PC-3 (cell line): ENCODE data around the gene HOXC9. TPM values are rescaled to one million over a fixed set of nuclear protein-coding genes. Genes with fewer than 3 reads are reported as not detected.

ENCODE experiments used
- ATAC-seq: fragments of 200-7000 bp; cut with Tn5 transposase; 2 replicates; pipeline ENCODE4 v1.9.1; 2020; ENCODE audit warnings: mild to moderate bottlenecking, moderate library complexity
- BruUV-seq: library from RNA; stranded (reverse); fragments of 400-500 nt; replicated peaks from 2 replicates; lab custom pipeline; 2021; lab: Mats Ljungman, UMichigan
- CTCF ChIA-PET: fragments of 300-600 bp; sonication (Branson Sonifier 250); formaldehyde crosslinking; loops from one replicate; lab custom pipeline; 2022; ENCODE audit warnings: antibody characterized with exemption; lab: Charles Lee
- POLR2A ChIA-PET: fragments of 300-600 bp; sonication (Branson Sonifier 250); formaldehyde crosslinking; loops from one replicate; lab custom pipeline; 2022; ENCODE audit warnings: antibody characterized with exemption; ENCODE audit not compliant: unreplicated experiment; lab: Charles Lee
- DNase-seq: peaks from one replicate; pipeline ENCODE4 v3.0.0-alpha.2; 2015
- H2AFZ ChIP-seq: fragments of 300-600 bp; sonication (generic); 2 replicates; pipeline ENCODE4 v1.6.0; 2016; ENCODE audit warnings: antibody characterized with exemption, low read length
- H3F3A ChIP-seq: fragments of 300-600 bp; sonication (generic); one replicate; pipeline ENCODE4 v1.6.0; 2017; ENCODE audit warnings: antibody characterized with exemption, low read length, control low read depth, mild to moderate bottlenecking; ENCODE audit not compliant: unreplicated experiment
- H3K27ac ChIP-seq: fragments of 300-600 bp; sonication (generic); 2 replicates; pipeline ENCODE4 v1.5.1; 2016; ENCODE audit warnings: mild to moderate bottlenecking, low read length
- H3K27me3 ChIP-seq: fragments of 300-600 bp; sonication (generic); 2 replicates; pipeline ENCODE4 v1.6.1; 2016; ENCODE audit warnings: low read length, mixed read lengths
- H3K36me3 ChIP-seq: fragments of 300-600 bp; sonication (generic); 2 replicates; pipeline ENCODE4 v1.6.1; 2016; ENCODE audit warnings: low read depth, mixed run types, low read length, mixed read lengths
- H3K4me1 ChIP-seq: fragments of 300-600 bp; sonication (generic); 2 replicates; pipeline ENCODE4 v1.5.1; 2016; ENCODE audit warnings: low read length; ENCODE audit not compliant: insufficient read depth
- H3K4me2 ChIP-seq: fragments of 300-600 bp; sonication (generic); 2 replicates; pipeline ENCODE4 v1.6.0; 2016; ENCODE audit warnings: low read length
- H3K4me3 ChIP-seq: fragments of 300-600 bp; sonication (generic); 2 replicates; pipeline ENCODE4 v1.5.1; 2016; ENCODE audit warnings: mild to moderate bottlenecking, low read length, mixed read lengths
- H3K79me2 ChIP-seq: fragments of 300-600 bp; sonication (generic); 2 replicates; pipeline ENCODE4 v1.6.1; 2017; ENCODE audit warnings: low read length, mixed read lengths
- H3K9ac ChIP-seq: fragments of 300-600 bp; sonication (generic); 2 replicates; pipeline ENCODE4 v1.6.0; 2016; ENCODE audit warnings: mild to moderate bottlenecking, low read length
- H3K9me2 ChIP-seq: fragments of 300-600 bp; sonication (generic); replicated peaks from 2 replicates; pipeline ENCODE4 v1.6.1; 2016; ENCODE audit warnings: mixed run types, low read length, mixed read lengths
- H3K9me3 ChIP-seq: fragments of 300-600 bp; sonication (generic); 2 replicates; pipeline ENCODE4 v1.6.1; 2016; ENCODE audit warnings: low read length, mixed read lengths
- H4K20me1 ChIP-seq: fragments of 300-600 bp; sonication (generic); 2 replicates; pipeline ENCODE4 v1.6.1; 2016; ENCODE audit warnings: low read length, mixed read lengths
- CTCF ChIP-seq: fragments of 300-600 bp; sonication (generic); conservative IDR thresholded peaks from 2 replicates; pipeline ENCODE4 v1.5.1; 2017; ENCODE audit warnings: antibody characterized with exemption, low read depth, mild to moderate bottlenecking, low read length
- EZH2 ChIP-seq: fragments of 300-600 bp; sonication (generic); IDR thresholded peaks from one replicate; pipeline ENCODE4 v1.6.1; 2017; ENCODE audit warnings: antibody characterized with exemption, mild to moderate bottlenecking, low read length; ENCODE audit not compliant: unreplicated experiment
- EZH2phosphoT487 ChIP-seq: fragments of 300-600 bp; sonication (generic); IDR thresholded peaks from 2 replicates; pipeline ENCODE4 v1.6.1; 2018; ENCODE audit warnings: mild to moderate bottlenecking, antibody characterized with exemption, low read length, borderline replicate concordance
- intact Hi-C: fragments of 100-400 bp; cut with micrococcal nuclease; formaldehyde crosslinking; loops from 2 replicates; pipeline ENCODE4 v1.9.0; 2023
- total RNA-seq: library from RNA; depleted of rRNA; stranded (reverse); fragments of >200 nt; gene quantifications from 2 replicates; pipeline ENCODE4 v1.2.3, GENCODE V29; 2014

The HOXC9 gene
- total RNA-seq, 1 experiment from 2014 or later = 1.5 TPM

GRCh38 chr12:53970451-53970850 lies 29.5 kb upstream of the HOXC9 start:
- H4K20me1 ChIP-seq = no peaks in the 10 kb centered on the region
- DNase-seq = no peak
- ATAC-seq = no peak
- peaks cover 13% of the 10 kb centered on the region for H3K4me1 ChIP-seq
- no TSS peak for BruUV-seq
- H3K4me3 ChIP-seq = no peak overlapping the region
- CTCF ChIA-PET = no interaction called here
- H3K79me2 ChIP-seq = no peaks in the 10 kb centered on the region
- no peak overlapping the region for H3K9ac ChIP-seq
- no peak overlapping the region for H3K4me2 ChIP-seq
- no peaks in the 10 kb centered on the region for H3K9me2 ChIP-seq
- intact Hi-C loops = no loop called here
- H3F3A ChIP-seq = no peaks in the 10 kb centered on the region
- TF ChIP-seq EZH2 = no peak
- no peak for TF ChIP-seq EZH2phosphoT487
- POLR2A ChIA-PET = no interaction called here
- H2AFZ ChIP-seq = no peak overlapping the region
- no peaks in the 10 kb centered on the region for H3K27me3 ChIP-seq
- H3K9me3 ChIP-seq = no peaks in the 10 kb centered on the region
- no peaks in the 10 kb centered on the region for H3K36me3 ChIP-seq
- H3K27ac ChIP-seq = no peak overlapping the region

GRCh38 chr12:53971129-53971528 lies 28.8 kb upstream of the HOXC9 start:
- no peak for TF ChIP-seq EZH2
- TF ChIP-seq EZH2phosphoT487 = no peak
- TF ChIP-seq CTCF = no peak
- Histone ChIP-seq H3K79me2 (no peaks in the 10 kb centered on the region), H3K27me3 (no peaks in the 10 kb centered on the region), H4K20me1 (no peaks in the 10 kb centered on the region), H3K4me1 (peaks cover 13% of the 10 kb centered on the region), H3K4me2 (no peak overlapping the region), H3K4me3 (no peak overlapping the region), H3K27ac (no peak overlapping the region), H3K36me3 (no peaks in the 10 kb centered on the region), H3K9me2 (no peaks in the 10 kb centered on the region), H3K9me3 (no peaks in the 10 kb centered on the region), H3K9ac (no peak overlapping the region), H3F3A (no peaks in the 10 kb centered on the region), H2AFZ (no peak overlapping the region)
- CTCF ChIA-PET = no interaction called here
- ATAC-seq (no peak), DNase-seq (no peak)
- BruUV-seq = no TSS peak
- POLR2A ChIA-PET = no interaction called here
- intact Hi-C loops = no loop called here

GRCh38 chr12:53971686-53972085 lies 28.3 kb upstream of the HOXC9 start:
- Histone ChIP-seq H3K36me3 (no peaks in the 10 kb centered on the region), H3K9ac (no peak overlapping the region), H3K27ac (no peak overlapping the region), H3F3A (no peaks in the 10 kb centered on the region), H2AFZ (no peak overlapping the region), H3K4me1 (peaks cover 13% of the 10 kb centered on the region), H3K9me2 (no peaks in the 10 kb centered on the region), H3K4me2 (peak overlapping the region; percentile 95; the same call in 1 of the 2 replicates), H3K79me2 (no peaks in the 10 kb centered on the region), H4K20me1 (no peaks in the 10 kb centered on the region), H3K27me3 (no peaks in the 10 kb centered on the region), H3K4me3 (no peak overlapping the region), H3K9me3 (no peaks in the 10 kb centered on the region)
- TF ChIP-seq EZH2phosphoT487 (no peak), CTCF (no peak)
- BruUV-seq = no TSS peak
- intact Hi-C loops = no loop called here
- ChIA-PET POLR2A (no interaction called here), CTCF (no interaction called here)
- ATAC-seq (no peak), DNase-seq (no peak)
